SH-SY5Y (cell line): ENCODE results near the gene PHF24.

ENCODE experiments used
- GATA2 ChIP-seq: IDR thresholded peaks from 2 replicates; pipeline ENCODE4 v1.6.1; 2011; ENCODE audit warnings: mild to moderate bottlenecking, low read depth, low read length
- GATA3 ChIP-seq: IDR thresholded peaks from 2 replicates; pipeline ENCODE4 v1.6.1; 2011; ENCODE audit warnings: low read depth, mild to moderate bottlenecking, low read length, moderate library complexity

GRCh38 chr9:34998266-34998665 lies 40.2 kb downstream of the PHF24 start:
- TF ChIP-seq GATA3 (no peak), GATA2 (no peak)
